Hepatocyte (in vitro differentiated cells): Measurements from ENCODE around the gene IL2RA.

Experiments
- CTCF ChIP-seq: fragments of 200-600 bp; sonication (generic); IDR thresholded peaks from 2 replicates; pipeline ENCODE4 v1.5.1; 2016; ENCODE audit warnings: antibody characterized with exemption, mild to moderate bottlenecking; ENCODE audit not compliant: poor library complexity
- EZH2 ChIP-seq: fragments of 200-600 bp; sonication (generic); IDR thresholded peaks from 2 replicates; pipeline ENCODE4 v1.6.1; 2016; ENCODE audit warnings: antibody characterized with exemption, mild to moderate bottlenecking, borderline replicate concordance
- EZH2phosphoT487 ChIP-seq: fragments of 200-600 bp; sonication (generic); IDR thresholded peaks from one replicate; pipeline ENCODE4 v1.6.1; 2018; ENCODE audit warnings: antibody characterized with exemption, mild to moderate bottlenecking, low read depth, moderate library complexity; ENCODE audit not compliant: unreplicated experiment, severe bottlenecking

GRCh38 chr10:5970527-5970926 is 91.6 kb downstream of the IL2RA start:
- TF ChIP-seq CTCF (no peak), EZH2 (no peak), EZH2phosphoT487 (no peak)
